Fibroblast of villous mesenchyme (primary cell): ENCODE data around the gene TRABD2A. TPM values are rescaled to one million over a fixed set of nuclear protein-coding genes. Genes with fewer than 3 reads are reported as not detected.

ENCODE experiments used
- DNase-seq: peaks from one replicate; pipeline ENCODE4 v3.0.0-alpha.2; 2010; ENCODE audit warnings: low read depth
- H3K4me3 ChIP-seq: 2 replicates; pipeline ENCODE4 v1.5.1; 2011; ENCODE audit warnings: low read depth, mild to moderate bottlenecking, low read length
- CTCF ChIP-seq: IDR thresholded peaks from 2 replicates; pipeline ENCODE4 v1.5.1; 2012; ENCODE audit warnings: low read depth, mild to moderate bottlenecking, low read length; ENCODE audit not compliant: insufficient read depth
- total RNA-seq: library from RNA; depleted of rRNA; stranded (reverse); fragments of >200 nt; gene quantifications from 2 replicates; pipeline ENCODE4 v1.2.3, GENCODE V29; 2012

Gene TRABD2A
- total RNA-seq, 1 donor = 1.7 TPM

GRCh38 chr2:84841577-84841976, 39.3 kb downstream of the TRABD2A start:
- no peak overlapping the region for H3K4me3 ChIP-seq
- no peak for TF ChIP-seq CTCF
- no peak for DNase-seq

- H3K4me3 ChIP-seq = no peak overlapping the region
Measured at GRCh38 chr2:84840306-84840705, 40.6 kb downstream of the TRABD2A start.

GRCh38 chr2:84839851-84840250, 41.0 kb downstream of the TRABD2A start:
- no peak for DNase-seq
- H3K4me3 ChIP-seq = no peak overlapping the region
- no peak for TF ChIP-seq CTCF

More at GRCh38 chr2:84840306-84840705, 40.6 kb downstream of the TRABD2A start:
- peak; percentile 18 for TF ChIP-seq CTCF
- no peak for DNase-seq

DNA sequence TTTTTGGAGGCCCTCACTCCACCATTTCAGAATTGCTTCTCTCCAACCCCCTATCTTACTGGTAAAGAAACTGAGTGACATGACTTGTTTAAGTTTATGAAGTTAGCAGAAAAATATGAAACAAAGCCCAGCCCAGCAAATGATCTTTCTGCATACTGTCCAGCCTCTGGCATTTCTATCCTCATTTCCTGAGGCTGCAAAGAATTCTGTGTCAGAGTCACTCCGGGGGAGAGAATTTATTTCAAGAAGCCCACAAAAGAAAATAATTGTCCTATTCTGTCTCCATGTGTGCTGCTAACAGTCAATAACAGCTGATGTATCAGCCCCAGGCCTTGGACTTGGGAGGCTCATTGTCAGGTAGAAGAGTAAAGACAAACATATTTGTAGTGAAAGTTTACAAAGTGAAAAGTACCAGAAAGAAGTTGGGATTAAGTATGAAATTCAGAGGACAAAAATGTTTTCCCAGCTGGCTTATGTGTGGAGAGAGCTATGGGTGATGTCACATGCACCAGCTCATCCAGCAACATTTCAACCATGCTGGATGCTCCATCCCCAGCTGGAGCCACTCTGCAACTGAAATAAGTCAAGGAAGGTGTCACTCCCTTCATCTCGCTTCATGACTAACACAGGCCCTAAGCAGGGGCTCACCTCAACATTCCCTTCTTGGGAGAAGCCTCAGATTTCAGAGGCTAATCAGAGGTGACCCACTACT, 42.3 kb downstream of the TRABD2A start:
- DNase-seq = no peak
- TF ChIP-seq CTCF = no peak
- H3K4me3 ChIP-seq = no peak overlapping the region

GRCh38 chr2:84836215-84836614, 44.7 kb downstream of the TRABD2A start:
- no peak for DNase-seq

DNA sequence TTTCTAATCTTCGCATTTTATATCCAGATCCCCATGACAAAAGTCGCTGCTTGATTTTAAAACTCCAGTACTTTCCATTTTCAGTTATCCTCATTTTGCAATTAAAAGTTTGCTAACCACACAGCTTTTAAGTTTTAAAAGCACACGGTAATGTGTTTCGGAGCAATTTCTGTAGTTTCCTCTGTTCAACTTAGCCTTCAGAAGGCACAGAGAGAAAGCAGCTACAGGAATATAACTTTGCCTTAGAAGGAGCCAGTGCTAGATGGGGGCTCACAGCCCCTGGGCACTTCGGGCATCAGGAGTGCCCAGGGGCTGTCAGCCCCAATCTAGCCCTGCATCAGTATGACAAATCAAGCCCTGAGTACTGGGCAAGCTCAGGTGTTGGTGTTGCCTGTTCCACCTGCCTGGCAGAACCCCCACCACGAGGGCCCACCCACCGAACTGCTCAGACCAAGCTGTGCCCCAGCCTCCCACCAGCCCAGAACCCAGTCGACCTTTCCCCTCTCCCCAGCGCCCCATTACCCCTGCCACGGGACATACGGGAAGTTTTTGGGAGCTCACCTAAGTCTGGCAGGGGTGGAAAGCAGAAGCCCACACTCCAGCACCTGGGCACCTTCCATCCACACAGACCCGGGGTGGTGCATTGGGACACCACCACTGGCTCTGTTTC, 47.3 kb downstream of the TRABD2A start:
- no peak for DNase-seq
- no peak overlapping the region for H3K4me3 ChIP-seq
- TF ChIP-seq CTCF = no peak

More at GRCh38 chr2:84836215-84836614, 44.7 kb downstream of the TRABD2A start:
- no peak for TF ChIP-seq CTCF
- no peak overlapping the region for H3K4me3 ChIP-seq
